Brain microvascular endothelial cell (primary cell): ENCODE data around the gene RAB4B.

Source experiments
- DNase-seq: peaks from one replicate; pipeline ENCODE4 v3.0.0-alpha.2; 2020
- H3K27ac ChIP-seq: fragments of 250-450 bp; sonication (Bioruptor Pico); 2 replicates; pipeline ENCODE4 v1.5.1; 2020; ENCODE audit warnings: mild to moderate bottlenecking, moderate library complexity
- H3K27me3 ChIP-seq: fragments of 250-450 bp; sonication (Bioruptor Pico); replicated peaks from 2 replicates; pipeline ENCODE4 v1.5.1; 2020; ENCODE audit warnings: mild to moderate bottlenecking
- H3K36me3 ChIP-seq: fragments of 250-450 bp; sonication (Bioruptor Pico); replicated peaks from 2 replicates; pipeline ENCODE4 v1.5.1; 2020; ENCODE audit warnings: mild to moderate bottlenecking
- H3K4me3 ChIP-seq: 2 replicates; pipeline ENCODE4 v1.5.1; 2011; ENCODE audit warnings: low read depth, mild to moderate bottlenecking, control low read depth, low read length, moderate library complexity
- CTCF ChIP-seq: IDR thresholded peaks from 2 replicates; pipeline ENCODE4 v1.5.1; 2011; ENCODE audit warnings: low read depth, mild to moderate bottlenecking, moderate library complexity, low read length, control low read depth, inconsistent platforms; ENCODE audit errors: missing control alignments
- in situ Hi-C: cut with HindIII; loops from 2 replicates; pipeline ENCODE4 v1.10.0; 2017; ENCODE audit warnings: low sequenced_read_pairs, low pct_ligation_motif_present

The RAB4B gene

DNA sequence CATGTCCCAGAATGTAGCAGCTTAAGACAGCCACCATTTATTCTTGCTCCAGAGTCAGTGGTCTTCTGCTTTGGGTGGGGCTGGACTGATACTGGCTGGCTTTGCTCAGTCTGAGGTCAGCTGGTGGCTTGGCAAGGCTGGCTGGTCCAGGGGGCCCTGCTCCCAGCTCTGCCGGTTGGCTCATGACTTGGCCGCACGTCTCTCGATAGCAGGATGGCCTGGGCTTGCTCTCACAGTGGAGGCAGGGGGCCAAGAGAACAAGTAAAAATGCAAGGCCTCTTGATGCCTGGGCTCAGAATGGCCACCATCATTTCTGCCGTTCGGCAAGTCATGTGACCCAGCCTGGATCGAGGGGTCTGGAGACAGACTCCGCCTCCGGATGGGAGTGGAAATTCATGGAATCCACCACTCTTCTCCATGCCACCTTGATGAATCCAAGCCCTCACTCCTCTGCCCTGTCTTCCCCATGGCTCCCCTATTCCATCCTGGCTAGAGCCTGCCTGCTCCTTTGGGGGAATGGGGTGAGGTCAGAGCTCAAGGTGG is 40.9 kb upstream of the RAB4B start:
- H3K4me3 ChIP-seq: no peak overlapping the region
- H3K36me3 ChIP-seq: peaks cover 55% of the 10 kb centered on the region
- no peaks in the 10 kb centered on the region for H3K27me3 ChIP-seq
- DNase-seq: no peak
- TF ChIP-seq CTCF: no peak
- in situ Hi-C loops: no loop called here
- no peak overlapping the region for H3K27ac ChIP-seq

DNA sequence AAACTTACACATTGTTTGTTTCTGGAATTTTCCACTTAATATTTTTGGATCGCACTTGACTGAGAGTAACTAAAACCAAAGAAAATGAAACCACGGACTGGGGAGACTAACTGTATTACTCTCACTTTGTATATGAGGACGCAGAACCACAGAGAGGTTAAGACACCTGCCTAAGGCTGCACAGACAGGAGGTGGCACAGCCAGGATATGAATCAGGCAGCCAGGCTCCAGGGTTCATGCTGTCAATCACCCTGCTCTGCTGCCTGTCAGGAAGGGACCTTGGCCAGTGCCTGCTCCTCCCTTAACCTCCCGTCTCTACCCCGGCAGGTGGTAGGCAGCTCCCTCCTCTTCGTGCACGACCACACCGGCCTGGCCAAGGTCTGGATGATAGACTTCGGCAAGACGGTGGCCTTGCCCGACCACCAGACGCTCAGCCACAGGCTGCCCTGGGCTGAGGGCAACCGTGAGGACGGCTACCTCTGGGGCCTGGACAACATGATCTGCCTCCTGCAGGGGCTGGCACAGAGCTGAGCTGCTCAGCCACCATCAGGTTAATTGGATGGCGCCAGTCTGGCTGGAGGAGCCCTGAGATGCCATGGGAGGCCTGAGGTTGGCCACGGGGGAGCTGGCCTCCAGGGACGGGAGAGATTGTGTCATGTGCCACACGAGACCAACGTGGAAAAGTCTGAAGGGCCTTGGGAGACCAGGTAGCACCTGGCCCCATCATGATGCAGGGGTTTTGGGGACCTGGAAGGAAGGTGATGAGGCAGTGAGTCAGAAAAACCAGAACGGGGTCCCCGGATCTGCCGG is 38.8 kb upstream of the RAB4B start:
- in situ Hi-C loops: no loop called here
- no peak overlapping the region for H3K4me3 ChIP-seq
- H3K27ac ChIP-seq: no peak overlapping the region
- no peaks in the 10 kb centered on the region for H3K27me3 ChIP-seq
- H3K36me3 ChIP-seq: peaks cover 41% of the 10 kb centered on the region
- TF ChIP-seq CTCF: no peak
- DNase-seq: no peak

- DNase-seq: no peak
- Histone ChIP-seq H3K27me3 (no peaks in the 10 kb centered on the region), H3K27ac (no peak overlapping the region), H3K4me3 (no peak overlapping the region), H3K36me3 (peaks cover 36% of the 10 kb centered on the region)
- no peak for TF ChIP-seq CTCF
- in situ Hi-C loops: no loop called here
Observed at GRCh38 chr19:40739871-40740703, 38.0 kb upstream of the RAB4B start.

GRCh38 chr19:40740747-40741146 is 37.3 kb upstream of the RAB4B start:
- no peak overlapping the region for H3K27ac ChIP-seq
- no peak for TF ChIP-seq CTCF
- no peaks in the 10 kb centered on the region for H3K27me3 ChIP-seq
- DNase-seq: no peak
- in situ Hi-C loops: no loop called here
- peaks cover 30% of the 10 kb centered on the region for H3K36me3 ChIP-seq
- no peak overlapping the region for H3K4me3 ChIP-seq

DNA sequence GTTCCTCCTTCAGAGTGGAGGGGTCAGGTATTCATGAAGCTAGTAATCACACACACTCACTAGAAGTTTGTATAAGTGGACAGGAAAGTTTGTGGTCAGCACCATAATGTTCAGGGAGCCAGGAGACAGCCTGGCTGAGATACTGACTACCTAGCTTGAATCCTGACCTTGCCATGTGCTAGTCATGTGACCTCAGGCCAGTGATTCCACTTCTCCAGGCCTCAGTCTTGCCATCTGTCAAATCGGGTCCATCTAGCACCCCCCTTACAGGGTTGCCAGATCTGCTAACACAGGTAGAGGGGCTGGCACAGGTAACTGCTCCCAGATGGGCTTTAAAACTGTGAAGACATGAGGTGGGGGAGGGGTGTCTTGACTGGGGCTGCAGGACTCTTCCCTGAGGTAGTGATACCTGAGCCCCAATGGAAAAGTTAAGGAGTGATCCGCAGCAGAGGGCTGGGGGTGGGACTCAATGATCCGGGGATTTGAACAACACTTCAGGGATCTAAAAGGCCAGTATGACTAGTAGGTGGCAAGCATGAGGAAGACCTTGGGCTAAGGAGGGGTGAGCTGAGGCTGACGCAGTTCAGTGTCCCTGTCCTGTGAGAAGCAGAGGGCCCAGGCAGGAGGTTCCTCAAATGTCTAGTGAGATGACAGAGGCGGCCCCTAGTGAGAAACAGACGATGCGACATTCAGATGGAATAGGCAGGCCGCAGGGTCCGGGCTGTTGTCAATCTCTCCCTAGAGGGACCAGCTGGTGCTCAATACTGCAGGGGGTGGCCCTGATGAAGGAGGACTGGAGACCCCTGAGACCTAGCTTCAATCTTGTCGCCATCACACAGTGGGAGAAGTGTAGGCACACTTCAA is 36.3 kb upstream of the RAB4B start:
- in situ Hi-C loops: no loop called here
- H3K36me3 ChIP-seq: peaks cover 21% of the 10 kb centered on the region
- no peak overlapping the region for H3K4me3 ChIP-seq
- TF ChIP-seq CTCF: no peak
- DNase-seq: no peak
- no peak overlapping the region for H3K27ac ChIP-seq
- no peaks in the 10 kb centered on the region for H3K27me3 ChIP-seq
